ENCODE data around the gene ANXA2R. TPM values are rescaled to one million over a fixed set of nuclear protein-coding genes. Genes with fewer than 3 reads are reported as not detected.

The ANXA2R gene
- total RNA-seq, 2 experiments from 2014 or later: 11.4 to 13.5 TPM

GRCh38 chr5:43019614-43020398 lies 20.3 kb downstream of the ANXA2R start:
- TF ChIP-seq, protein P1, sequence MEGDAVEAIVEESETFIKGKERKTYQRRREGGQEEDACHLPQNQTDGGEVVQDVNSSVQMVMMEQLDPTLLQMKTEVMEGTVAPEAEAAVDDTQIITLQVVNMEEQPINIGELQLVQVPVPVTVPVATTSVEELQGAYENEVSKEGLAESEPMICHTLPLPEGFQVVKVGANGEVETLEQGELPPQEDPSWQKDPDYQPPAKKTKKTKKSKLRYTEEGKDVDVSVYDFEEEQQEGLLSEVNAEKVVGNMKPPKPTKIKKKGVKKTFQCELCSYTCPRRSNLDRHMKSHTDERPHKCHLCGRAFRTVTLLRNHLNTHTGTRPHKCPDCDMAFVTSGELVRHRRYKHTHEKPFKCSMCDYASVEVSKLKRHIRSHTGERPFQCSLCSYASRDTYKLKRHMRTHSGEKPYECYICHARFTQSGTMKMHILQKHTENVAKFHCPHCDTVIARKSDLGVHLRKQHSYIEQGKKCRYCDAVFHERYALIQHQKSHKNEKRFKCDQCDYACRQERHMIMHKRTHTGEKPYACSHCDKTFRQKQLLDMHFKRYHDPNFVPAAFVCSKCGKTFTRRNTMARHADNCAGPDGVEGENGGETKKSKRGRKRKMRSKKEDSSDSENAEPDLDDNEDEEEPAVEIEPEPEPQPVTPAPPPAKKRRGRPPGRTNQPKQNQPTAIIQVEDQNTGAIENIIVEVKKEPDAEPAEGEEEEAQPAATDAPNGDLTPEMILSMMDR (conservative IDR thresholded peaks at IDR 0.05; ENCODE audit: low read length): peak; percentile 73
- no peak for TF ChIP-seq EZH2phosphoT487 (IDR thresholded peaks at IDR 0.05; ENCODE audit: borderline replicate concordance, low read depth, low read length)
- H3K4me3 ChIP-seq (ENCODE audit: low read depth, low read length, poor library complexity, severe bottlenecking): peak overlapping the region; percentile 76
- ChIA-PET POLR2A (interaction anchor here (0.5 to 6.6 kb wide), 22 partner anchors 9 to 1896 kb away, joined by 3 to 88 read pairs (median 9); partner anchors contain the start of genes ANXA2R and ZNF131), CTCF (ENCODE audit: unreplicated experiment) (interaction anchor here (0.7 to 2.3 kb wide), 9 partner anchors 9 to 26 kb away, joined by 3 to 7 read pairs (median 4); no protein-coding TSS in a partner anchor)
- H3K27ac ChIP-seq (ENCODE audit: low read depth, low read length, poor library complexity, severe bottlenecking): peak overlapping the region; percentile 93
- H3K4me2 ChIP-seq (ENCODE audit: low read length): peak overlapping the region; percentile 98
- H3K9me2 ChIP-seq (ENCODE audit: insufficient read depth, low read length): no peaks in the 10 kb centered on the region
- intact Hi-C loops (cut with micrococcal nuclease; ENCODE audit: unreplicated experiment): loop anchor here (1.0 to 2.0 kb wide), 4 partner anchors 20 to 293 kb away; partner anchors contain the start of genes ANXA2R and HMGCS1
- H3K36me3 ChIP-seq (ENCODE audit: insufficient read depth, low read length): no peaks in the 10 kb centered on the region
- H3K79me2 ChIP-seq (ENCODE audit: insufficient read depth, low read depth, low read length): peaks cover 18% of the 10 kb centered on the region
- H2AFZ ChIP-seq (ENCODE audit: low read length): peak overlapping the region; percentile 83
- no TSS peak for BruUV-seq (replicated peaks)
- DNase-seq (ENCODE audit: low spot score): peak; percentile 95
- no peaks in the 10 kb centered on the region for H4K20me1 ChIP-seq (ENCODE audit: insufficient read depth, low read length)
- no peaks in the 10 kb centered on the region for H3K9me3 ChIP-seq (ENCODE audit: low read length)
- peaks cover 40% of the 10 kb centered on the region for H3K4me1 ChIP-seq (ENCODE audit: insufficient read depth, low read length, poor library complexity, severe bottlenecking)

DNA sequence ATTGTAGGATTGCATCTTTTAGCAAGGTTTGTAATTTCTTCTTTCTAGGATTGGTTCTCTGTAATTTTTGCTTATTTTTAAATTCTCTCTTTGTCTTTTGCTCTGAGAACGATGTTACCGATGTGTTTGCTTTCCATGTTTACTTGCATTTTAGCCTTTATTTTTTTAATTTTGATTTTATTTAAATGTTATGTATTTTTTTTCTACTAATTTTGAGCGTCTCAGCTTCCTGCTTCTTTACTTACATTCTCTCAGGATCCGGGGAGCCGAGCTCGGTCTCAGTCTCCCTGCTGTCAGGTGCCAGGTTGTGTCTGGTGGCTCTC lies 20.9 kb downstream of the ANXA2R start:
- Histone ChIP-seq H3K27ac (ENCODE audit: low read depth, low read length, poor library complexity, severe bottlenecking) (peak overlapping the region; percentile 93), H3K79me2 (ENCODE audit: insufficient read depth, low read depth, low read length) (peaks cover 18% of the 10 kb centered on the region), H3K36me3 (ENCODE audit: insufficient read depth, low read length) (no peaks in the 10 kb centered on the region), H2AFZ (ENCODE audit: low read length) (peak overlapping the region; percentile 83), H3K4me1 (ENCODE audit: insufficient read depth, low read length, poor library complexity, severe bottlenecking) (peaks cover 42% of the 10 kb centered on the region), H3K4me3 (ENCODE audit: low read depth, low read length, poor library complexity, severe bottlenecking) (peak overlapping the region; percentile 76), H4K20me1 (ENCODE audit: insufficient read depth, low read length) (no peaks in the 10 kb centered on the region), H3K4me2 (ENCODE audit: low read length) (peak overlapping the region; percentile 98), H3K9me3 (ENCODE audit: low read length) (no peaks in the 10 kb centered on the region), H3K9me2 (ENCODE audit: insufficient read depth, low read length) (no peaks in the 10 kb centered on the region)
- intact Hi-C loops (cut with micrococcal nuclease; ENCODE audit: unreplicated experiment): loop anchor here (2.0 kb wide), 2 partner anchors 46 to 294 kb away; partner anchors contain the start of gene HMGCS1
- TF ChIP-seq, protein P1 (conservative IDR thresholded peaks at IDR 0.05; ENCODE audit: low read length): no peak
- ChIA-PET POLR2A (interaction anchor here (0.5 to 6.6 kb wide), 24 partner anchors 8 to 1149 kb away, joined by 3 to 88 read pairs (median 4); partner anchors contain the start of genes ANXA2R, OXCT1, TMEM267 and ZNF131), CTCF (ENCODE audit: unreplicated experiment) (interaction anchor here (0.7 to 2.3 kb wide), 5 partner anchors 9 to 25 kb away, joined by 3 to 7 read pairs (median 3); no protein-coding TSS in a partner anchor)
- no peak for DNase-seq (ENCODE audit: low spot score)
- no TSS peak for BruUV-seq (replicated peaks)
